HG03139 (cell line): Measurements from ENCODE around the gene FYTTD1.
"Not testable (repeated sequence)": the region's sequence is repeated elsewhere in the genome, so short reads cannot be mapped to it uniquely, and the experiment has no call there.

ENCODE experiments used
- ATAC-seq: cut with Tn5 transposase; IDR thresholded peaks from one replicate; pipeline ENCODE4 v1.9.1; 2021; ENCODE audit not compliant: unreplicated experiment

FYTTD1 gene, protein sequence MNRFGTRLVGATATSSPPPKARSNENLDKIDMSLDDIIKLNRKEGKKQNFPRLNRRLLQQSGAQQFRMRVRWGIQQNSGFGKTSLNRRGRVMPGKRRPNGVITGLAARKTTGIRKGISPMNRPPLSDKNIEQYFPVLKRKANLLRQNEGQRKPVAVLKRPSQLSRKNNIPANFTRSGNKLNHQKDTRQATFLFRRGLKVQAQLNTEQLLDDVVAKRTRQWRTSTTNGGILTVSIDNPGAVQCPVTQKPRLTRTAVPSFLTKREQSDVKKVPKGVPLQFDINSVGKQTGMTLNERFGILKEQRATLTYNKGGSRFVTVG

DNA sequence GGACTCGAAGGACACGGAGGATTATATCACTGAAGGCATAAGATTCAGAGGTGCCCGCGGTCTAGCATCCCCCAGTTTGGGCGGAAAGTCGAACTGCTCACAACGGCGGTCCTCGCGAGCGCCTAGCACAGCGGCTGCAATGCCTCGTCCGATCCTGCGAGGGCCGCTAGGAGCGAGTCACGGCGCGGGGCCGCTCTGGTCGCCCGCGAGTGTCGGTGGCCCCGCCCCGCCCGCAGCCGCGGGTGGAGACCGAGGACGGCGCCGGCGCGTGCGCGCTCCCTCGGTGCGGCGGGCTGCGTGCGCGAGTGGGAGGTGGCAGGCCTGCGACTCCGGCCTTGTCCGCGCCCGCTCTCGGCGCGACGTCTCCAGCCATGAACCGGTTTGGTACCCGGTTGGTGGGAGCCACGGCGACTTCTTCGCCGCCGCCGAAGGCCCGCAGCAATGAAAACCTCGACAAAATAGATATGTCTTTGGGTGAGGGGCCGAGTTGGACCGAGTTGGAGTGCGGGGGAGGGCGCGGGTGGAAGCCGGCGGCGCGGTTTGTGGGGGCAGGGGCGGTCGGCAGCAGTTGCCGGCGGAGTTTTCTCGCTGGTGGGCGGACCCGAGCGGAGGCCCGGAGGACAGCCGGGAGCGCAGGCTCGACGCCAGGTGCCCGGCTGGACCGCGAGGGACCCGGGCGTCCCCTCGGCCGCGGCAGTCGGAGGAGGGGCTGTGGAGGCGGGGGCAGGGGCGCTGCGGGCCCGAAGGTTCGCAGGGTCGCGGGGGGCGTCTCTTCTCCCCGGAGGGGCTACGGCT, at the start of gene FYTTD1:
TSS of gene FYTTD1 (plus strand) at position 283 of the 795 bp plus-strand sequence. CDS start at position 372, 89 bp downstream.
- peak; percentile 72 for ATAC-seq

DNA sequence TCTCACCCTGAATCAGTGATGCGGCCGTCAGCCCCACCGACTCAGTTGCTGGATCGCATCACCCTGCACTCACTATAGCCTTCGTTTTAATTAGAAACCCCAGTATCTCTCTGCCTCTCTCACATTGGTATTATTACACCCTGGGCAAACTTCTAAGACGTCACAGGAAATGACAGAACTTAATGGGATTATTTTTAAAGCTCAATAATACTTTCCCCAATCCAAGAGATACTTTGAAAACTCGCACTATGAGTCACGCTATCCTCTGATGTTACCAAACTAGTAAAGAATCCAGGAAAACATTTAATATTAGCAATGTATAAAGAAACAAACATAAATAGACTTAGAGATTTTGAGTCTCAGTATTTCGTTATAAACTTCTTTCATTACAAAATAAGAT, 49.6 kb upstream of the FYTTD1 start:
- no peak for ATAC-seq

- ATAC-seq = no peak
Observed at GRCh38 chr3:197701841-197702240, 47.8 kb upstream of the FYTTD1 start.

- no peak for ATAC-seq
Observed at GRCh38 chr3:197706658-197707057, 43.0 kb upstream of the FYTTD1 start.

- no peak for ATAC-seq
Observed at GRCh38 chr3:197709135-197709534, 40.5 kb upstream of the FYTTD1 start.

- ATAC-seq = not testable (repeated sequence)
Observed at GRCh38 chr3:197710965-197711364, 38.7 kb upstream of the FYTTD1 start.

GRCh38 chr3:197711973-197712707, 37.5 kb upstream of the FYTTD1 start:
- peak; percentile 91 for ATAC-seq

DNA sequence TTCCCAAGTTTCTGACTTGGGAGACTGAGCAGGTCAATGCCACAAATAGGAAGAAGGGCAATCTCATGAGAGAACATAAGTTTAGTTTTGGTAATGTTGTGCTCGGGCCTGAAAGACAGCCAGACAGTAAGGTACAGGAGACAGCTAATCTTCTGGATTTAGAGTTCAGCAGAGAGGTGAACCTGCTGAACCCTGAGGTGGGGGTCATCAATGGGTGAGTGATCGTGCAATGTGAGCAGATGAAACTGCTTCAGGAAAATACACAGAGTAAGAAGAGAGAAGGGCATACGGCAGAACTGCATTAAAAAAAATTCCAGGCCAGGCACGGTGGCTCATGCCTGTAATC, 36.2 kb upstream of the FYTTD1 start:
- peak; percentile 10 for ATAC-seq

- no peak for ATAC-seq
Observed at GRCh38 chr3:197714251-197714650, 35.4 kb upstream of the FYTTD1 start.

DNA sequence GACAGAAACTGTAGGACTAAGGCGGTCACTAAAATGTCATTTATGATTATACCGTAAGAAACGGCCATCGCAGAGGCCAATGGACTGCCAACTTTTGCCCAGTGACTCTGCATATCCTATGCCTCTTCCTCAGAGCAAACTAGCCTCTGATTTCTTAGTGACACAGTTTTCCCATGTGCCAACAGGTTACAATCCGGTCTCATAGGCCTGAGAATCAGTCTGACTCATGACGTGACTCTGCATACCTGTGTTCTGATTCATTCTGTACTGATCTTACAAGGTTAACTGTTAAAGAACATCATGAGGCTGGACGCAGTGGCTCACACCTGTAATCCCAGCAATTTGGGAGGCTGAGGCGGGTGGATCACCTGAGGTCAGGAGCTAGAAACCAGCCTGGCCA, 30.8 kb upstream of the FYTTD1 start:
- no peak for ATAC-seq

- ATAC-seq = no peak
Observed at GRCh38 chr3:197720694-197721093, 29.0 kb upstream of the FYTTD1 start.

GRCh38 chr3:197722734-197723133, 26.9 kb upstream of the FYTTD1 start:
- no peak for ATAC-seq

- ATAC-seq = not testable (repeated sequence)
Observed at GRCh38 chr3:197727878-197728277, 21.8 kb upstream of the FYTTD1 start.

DNA sequence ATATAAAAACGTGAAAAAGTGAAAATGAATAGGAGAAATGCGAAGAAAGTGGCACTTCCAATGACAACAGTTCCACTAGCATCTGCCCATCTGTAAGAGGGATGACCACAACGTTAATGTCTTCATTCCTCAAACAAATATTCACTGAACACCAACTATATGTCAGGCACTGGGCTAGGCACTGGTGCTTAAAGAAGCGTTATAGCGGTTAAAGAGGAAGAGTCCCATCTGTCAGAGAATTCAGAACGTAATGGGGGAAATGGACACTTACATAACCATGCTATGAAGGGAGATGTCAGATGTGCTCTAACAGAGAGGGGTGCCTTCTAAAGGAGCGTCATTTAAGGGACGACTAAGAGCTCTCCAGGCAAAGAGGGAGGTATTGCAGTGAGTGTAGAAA, 21.2 kb upstream of the FYTTD1 start:
- ATAC-seq = no peak

GRCh38 chr3:197730200-197730599, 19.5 kb upstream of the FYTTD1 start:
- ATAC-seq = no peak

GRCh38 chr3:197730770-197731169, 18.9 kb upstream of the FYTTD1 start:
- not testable (repeated sequence) for ATAC-seq

DNA sequence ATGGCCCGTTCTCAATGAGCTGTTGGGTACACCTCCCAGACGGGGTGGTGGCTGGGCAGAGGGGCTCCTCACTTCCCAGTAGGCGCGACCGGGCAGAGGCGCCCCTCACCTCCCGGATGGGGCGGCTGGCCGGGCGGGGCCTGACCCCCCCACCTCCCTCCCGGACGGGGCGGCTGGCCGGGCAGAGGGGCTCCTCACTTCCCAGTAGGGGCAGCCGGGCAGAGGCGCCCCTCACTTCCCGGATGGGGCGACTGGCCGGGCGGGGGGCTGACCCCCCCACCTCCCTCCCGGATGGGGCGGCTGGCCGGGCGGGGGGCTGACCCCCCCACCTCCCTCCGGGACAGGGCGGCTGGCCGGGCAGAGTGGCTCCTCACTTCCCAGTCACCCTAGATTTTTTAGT, 18.2 kb upstream of the FYTTD1 start:
- not testable (repeated sequence) for ATAC-seq

DNA sequence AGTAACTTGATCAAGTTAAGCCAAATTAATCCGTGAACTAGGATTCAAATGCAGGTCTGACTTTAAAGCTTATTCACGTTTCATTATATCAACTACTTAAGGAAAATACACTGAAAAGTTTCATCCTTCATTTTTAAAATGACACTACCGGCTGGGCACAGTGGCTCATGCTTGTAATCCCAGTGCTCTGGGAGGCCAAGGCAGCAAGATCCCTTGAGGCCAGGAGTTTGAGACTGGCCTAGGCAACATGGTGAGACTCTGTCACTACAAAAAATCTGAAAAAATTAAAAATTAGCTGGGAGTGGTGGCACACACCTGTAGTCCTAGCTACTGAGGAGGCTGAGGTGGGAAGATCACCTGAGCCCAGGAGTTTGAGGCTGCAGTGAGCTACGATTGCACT, 16.6 kb upstream of the FYTTD1 start:
- no peak for ATAC-seq

DNA sequence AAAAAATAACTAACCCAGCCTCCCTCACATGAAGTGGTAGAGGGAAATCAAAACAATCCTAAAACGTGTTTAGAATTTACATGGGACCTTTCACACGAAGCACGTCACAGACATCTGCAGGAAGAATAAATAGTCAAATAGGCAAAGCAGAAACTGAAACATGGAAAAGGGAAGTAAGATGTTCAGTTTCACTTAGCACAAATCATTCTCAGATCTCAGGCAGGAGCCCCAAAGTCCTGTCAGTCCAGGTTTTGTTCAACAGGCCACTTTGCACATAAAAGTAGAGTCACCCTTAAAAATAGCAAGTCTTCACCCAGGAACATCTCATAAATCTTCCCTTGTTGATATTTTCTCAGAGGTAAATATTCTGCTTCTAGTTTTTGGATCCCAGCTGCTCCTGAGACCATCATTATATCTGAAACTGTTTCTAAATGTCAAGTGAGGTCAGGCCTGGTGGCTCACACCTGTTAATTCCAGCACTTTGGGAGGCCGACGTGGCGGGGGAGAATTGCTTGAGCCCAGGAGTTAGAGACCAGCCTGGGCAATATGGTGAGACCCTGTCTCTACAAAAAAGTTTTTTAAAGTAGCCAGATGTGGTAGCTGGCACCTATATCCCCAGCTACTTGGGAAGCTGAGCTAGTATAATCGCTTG, 14.9 kb upstream of the FYTTD1 start:
- ATAC-seq = peak; percentile 38

DNA sequence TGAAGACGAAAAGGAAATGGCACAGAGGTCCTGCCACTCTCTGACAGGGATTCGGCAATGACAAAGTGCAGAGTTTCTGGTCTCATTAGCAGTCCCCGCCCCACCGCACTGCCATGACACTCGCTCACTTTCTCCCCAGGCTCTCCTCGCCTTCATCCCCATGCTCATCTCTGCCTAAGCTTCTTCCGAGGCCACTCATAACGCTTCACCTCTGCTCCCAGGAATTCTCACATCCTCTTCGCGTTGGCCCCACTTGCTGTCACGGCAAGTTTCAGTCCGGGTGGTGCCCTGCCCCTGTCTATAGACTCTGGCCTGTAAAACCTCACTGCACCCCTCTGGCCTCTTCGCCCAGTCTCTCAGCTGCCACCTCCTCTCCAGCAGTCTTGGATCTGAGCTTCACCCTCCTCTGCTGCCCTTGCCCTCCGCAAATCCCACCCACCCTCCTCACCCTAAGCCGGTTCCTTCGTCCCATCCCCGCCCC, 13.6 kb upstream of the FYTTD1 start:
- no peak for ATAC-seq
